ENCODE data around the gene METAP1D.

- TF ChIP-seq POLR2AphosphoS5 (IDR thresholded peaks at IDR 0.05), result no peak
- no peak for TF ChIP-seq POLR2A (IDR thresholded peaks at IDR 0.05)
Measured at GRCh38 chr2:172084395-172084644, 84.6 kb downstream of the METAP1D start.
